HFFc6 (cell line): ENCODE measurements around the gene TSC22D1. TPM values are rescaled to one million over a fixed set of nuclear protein-coding genes. Genes with fewer than 3 reads are reported as not detected.

Source experiments
- DNase-seq: peaks from one replicate; pipeline ENCODE4 v3.0.0-alpha.2; 2018
- H3K27ac Mint-ChIP-seq: 2 replicates; pipeline ENCODE4 v1.8.0; 2020; ENCODE audit warnings: mild to moderate bottlenecking, mixed read lengths
- H3K27me3 Mint-ChIP-seq: 2 replicates; pipeline ENCODE4 v1.8.0; 2021; ENCODE audit warnings: mild to moderate bottlenecking, moderate library complexity, mixed read lengths; ENCODE audit not compliant: insufficient read depth
- H3K36me3 Mint-ChIP-seq: 2 replicates; pipeline ENCODE4 v1.8.0; 2021; ENCODE audit warnings: low read depth, mixed read lengths
- H3K4me1 Mint-ChIP-seq: 2 replicates; pipeline ENCODE4 v1.8.0; 2020; ENCODE audit warnings: low read depth, mixed read lengths
- H3K4me3 Mint-ChIP-seq: 2 replicates; pipeline ENCODE4 v1.8.0; 2020; ENCODE audit warnings: mild to moderate bottlenecking, moderate library complexity, mixed read lengths
- H3K9me3 Mint-ChIP-seq: 2 replicates; pipeline ENCODE4 v1.8.0; 2020; ENCODE audit warnings: mild to moderate bottlenecking, mixed read lengths
- total RNA-seq, 6 experiments: library from RNA; stranded (reverse); fragmentation: NEBNext Ultra II Directional; extraction: Animal tissue kit (Norgen Biotek cat#: 25700); gene quantifications; 2 replicates in 1 of 6; 3 replicates in 5 of 6; pipeline ENCODE4 v1.2.3, GENCODE V29; 2021
- TF ChIP-seq, protein P1 (sequence below): fragments of 200-600 bp; sonication (generic); IDR thresholded peaks from 2 replicates; pipeline ENCODE4 v1.5.0; 2021; ENCODE audit warnings: antibody characterized with exemption, mild to moderate bottlenecking

TSC22D1 gene
- total RNA-seq, 6 experiments from 2014 or later: 42.3 to 49.4 (median 45.2) TPM

GRCh38 chr13:44504116-44504515 lies 72.0 kb downstream of the TSC22D1 start:
- H3K36me3 Mint-ChIP-seq: no peaks in the 10 kb centered on the region; the same call in 1 of the 2 replicates
- no peaks in the 10 kb centered on the region for H3K9me3 Mint-ChIP-seq
- no peak for DNase-seq
- H3K4me3 Mint-ChIP-seq: no peak overlapping the region
- H3K27me3 Mint-ChIP-seq: 0 out of 2 replicates have a peak, but pooled peaks cover 2% of the 10 kb centered on the region
- peaks cover 17% of the 10 kb centered on the region; the same call in 1 of the 2 replicates for H3K4me1 Mint-ChIP-seq
- TF ChIP-seq, protein P1, sequence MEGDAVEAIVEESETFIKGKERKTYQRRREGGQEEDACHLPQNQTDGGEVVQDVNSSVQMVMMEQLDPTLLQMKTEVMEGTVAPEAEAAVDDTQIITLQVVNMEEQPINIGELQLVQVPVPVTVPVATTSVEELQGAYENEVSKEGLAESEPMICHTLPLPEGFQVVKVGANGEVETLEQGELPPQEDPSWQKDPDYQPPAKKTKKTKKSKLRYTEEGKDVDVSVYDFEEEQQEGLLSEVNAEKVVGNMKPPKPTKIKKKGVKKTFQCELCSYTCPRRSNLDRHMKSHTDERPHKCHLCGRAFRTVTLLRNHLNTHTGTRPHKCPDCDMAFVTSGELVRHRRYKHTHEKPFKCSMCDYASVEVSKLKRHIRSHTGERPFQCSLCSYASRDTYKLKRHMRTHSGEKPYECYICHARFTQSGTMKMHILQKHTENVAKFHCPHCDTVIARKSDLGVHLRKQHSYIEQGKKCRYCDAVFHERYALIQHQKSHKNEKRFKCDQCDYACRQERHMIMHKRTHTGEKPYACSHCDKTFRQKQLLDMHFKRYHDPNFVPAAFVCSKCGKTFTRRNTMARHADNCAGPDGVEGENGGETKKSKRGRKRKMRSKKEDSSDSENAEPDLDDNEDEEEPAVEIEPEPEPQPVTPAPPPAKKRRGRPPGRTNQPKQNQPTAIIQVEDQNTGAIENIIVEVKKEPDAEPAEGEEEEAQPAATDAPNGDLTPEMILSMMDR: no peak
- H3K27ac Mint-ChIP-seq: no peak overlapping the region

DNA sequence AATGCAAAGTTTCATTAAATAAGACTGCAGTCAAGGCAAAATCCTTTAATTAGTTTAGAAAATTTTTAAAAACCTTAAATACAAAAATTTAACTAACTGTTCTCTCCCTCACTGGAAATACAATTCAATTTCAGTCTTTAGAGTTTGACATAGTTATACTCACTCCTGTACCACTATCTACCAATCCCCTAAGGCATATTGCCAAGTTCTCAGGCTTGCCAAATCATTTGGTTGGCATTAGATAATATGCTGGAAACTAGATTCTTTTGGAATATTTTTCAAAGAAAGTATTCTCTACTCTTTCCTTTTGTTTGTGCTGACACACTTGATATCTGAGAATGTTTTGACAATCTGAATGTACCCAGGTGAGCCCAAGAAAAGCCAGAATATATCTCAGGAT lies 77.2 kb downstream of the TSC22D1 start:
- Mint-ChIP-seq H3K4me3 (no peak overlapping the region), H3K27ac (no peak overlapping the region), H3K9me3 (no peaks in the 10 kb centered on the region), H3K27me3 (no peaks in the 10 kb centered on the region), H3K36me3 (no peaks in the 10 kb centered on the region; the same call in 1 of the 2 replicates), H3K4me1 (no peaks in the 10 kb centered on the region)
- no peak for DNase-seq
- TF ChIP-seq, protein P1: no peak

DNA sequence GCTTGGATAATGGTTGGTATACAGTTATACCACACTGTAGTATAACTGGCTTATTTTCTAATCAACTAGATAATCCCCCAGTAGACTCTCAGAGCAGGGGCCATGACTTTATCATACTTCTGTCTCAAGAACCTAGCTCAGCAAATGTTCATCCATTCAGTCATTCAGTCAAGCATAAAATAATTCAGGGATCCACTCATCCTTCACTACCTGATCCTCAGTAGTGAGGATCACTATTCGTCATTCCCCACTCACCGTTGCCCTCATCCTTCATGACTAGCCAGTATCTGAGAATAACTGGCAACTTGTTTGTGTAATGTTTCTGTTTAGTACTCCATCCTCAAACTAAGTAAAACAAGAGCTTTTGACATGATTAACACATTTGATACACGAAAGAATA lies 77.6 kb downstream of the TSC22D1 start:
- H3K36me3 Mint-ChIP-seq: no peaks in the 10 kb centered on the region; the same call in 1 of the 2 replicates
- no peak for DNase-seq
- TF ChIP-seq, protein P1: no peak
- H3K27me3 Mint-ChIP-seq: no peaks in the 10 kb centered on the region
- no peak overlapping the region for H3K4me3 Mint-ChIP-seq
- H3K27ac Mint-ChIP-seq: no peak overlapping the region
- H3K4me1 Mint-ChIP-seq: no peaks in the 10 kb centered on the region
- H3K9me3 Mint-ChIP-seq: no peaks in the 10 kb centered on the region

DNA sequence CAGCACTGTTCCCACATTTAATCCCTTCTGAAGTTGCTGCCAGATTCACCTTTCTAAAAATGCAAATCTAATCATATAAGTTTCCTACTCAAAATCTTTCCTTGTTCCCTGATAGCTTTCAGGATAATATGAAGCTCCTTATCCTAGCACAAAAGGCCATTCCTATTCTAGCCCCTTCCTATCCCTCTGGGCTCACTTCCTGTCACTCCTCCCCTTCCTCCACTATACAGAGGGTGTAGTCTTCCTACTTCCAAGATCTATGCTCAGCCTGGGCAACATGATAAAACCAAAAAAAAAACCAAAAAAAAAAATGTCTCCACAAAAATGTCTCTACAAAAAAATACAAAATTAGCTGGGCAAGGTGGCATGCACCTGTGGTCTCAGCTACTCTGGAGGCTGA lies 78.3 kb downstream of the TSC22D1 start:
- no peak for DNase-seq
- no peaks in the 10 kb centered on the region; the same call in 1 of the 2 replicates for H3K36me3 Mint-ChIP-seq
- no peak overlapping the region for H3K4me3 Mint-ChIP-seq
- no peak overlapping the region for H3K27ac Mint-ChIP-seq
- TF ChIP-seq, protein P1: no peak
- H3K9me3 Mint-ChIP-seq: no peaks in the 10 kb centered on the region
- H3K4me1 Mint-ChIP-seq: no peaks in the 10 kb centered on the region
- peaks cover under 1% of the 10 kb centered on the region; the same call in 1 of the 2 replicates for H3K27me3 Mint-ChIP-seq

DNA sequence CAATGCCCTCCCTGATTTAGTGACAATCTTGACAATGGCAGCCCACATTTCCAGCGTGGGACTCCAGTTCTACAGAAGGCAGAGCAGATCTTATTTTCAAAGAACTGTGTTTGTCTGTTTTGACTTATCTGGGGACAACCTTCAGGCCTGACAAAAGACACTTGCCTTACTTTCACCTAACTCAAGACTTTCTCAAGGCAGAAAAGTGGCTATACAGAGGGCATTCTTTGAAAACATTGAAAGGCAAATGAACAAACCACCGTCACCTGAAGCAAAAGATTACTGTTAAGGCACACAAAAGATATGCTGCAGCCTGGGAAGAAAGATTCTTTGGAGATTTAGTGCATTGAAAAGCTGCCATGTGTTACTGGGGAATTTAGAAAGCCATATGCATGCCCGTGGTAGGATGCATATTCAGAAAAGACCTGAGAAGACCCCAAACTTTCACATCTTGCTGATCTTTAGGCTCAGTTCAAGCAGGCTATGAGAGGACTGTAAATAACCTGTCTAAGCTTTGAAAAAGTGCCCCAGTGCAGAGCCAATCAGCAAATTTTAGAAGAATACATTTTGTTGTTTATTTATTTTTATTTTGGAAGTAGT lies 82.8 kb downstream of the TSC22D1 start:
- TF ChIP-seq, protein P1: no peak
- DNase-seq: no peak
- Mint-ChIP-seq H3K4me3 (no peak overlapping the region), H3K9me3 (no peaks in the 10 kb centered on the region), H3K4me1 (no peaks in the 10 kb centered on the region), H3K27me3 (peaks cover 1% of the 10 kb centered on the region; the same call in 1 of the 2 replicates), H3K27ac (no peak overlapping the region), H3K36me3 (no peaks in the 10 kb centered on the region; the same call in 1 of the 2 replicates)
